Esophagus muscularis mucosa (tissue), 4 donors: ENCODE results near the gene TBC1D16. TPM values are rescaled to one million over a fixed set of nuclear protein-coding genes. Genes with fewer than 3 reads are reported as not detected.

Experiments used
- DNase-seq: peaks from one replicate; pipeline ENCODE4 v3.0.0-alpha.2; 2017; ENCODE audit errors: extremely low spot score
- H3K27ac ChIP-seq, 4 donors: fragments of 200-600 bp; sonication (generic); replicated peaks in 1 of 4; 1 replicate in 3 of 4; 2 replicates in 1 of 4; pipeline ENCODE4 v1.5.1; 2016 to 2019; ENCODE audit warnings: mild to moderate bottlenecking in 1 of 4
- H3K27me3 ChIP-seq, 4 donors: fragments of 200-600 bp; sonication (generic); one replicate each; pipeline versions ENCODE4 v1.5.1 to v1.6.0; 2016 to 2019
- H3K36me3 ChIP-seq, 4 donors: fragments of 200-600 bp; sonication (generic); one replicate each; pipeline ENCODE4 v1.5.1; 2016 to 2019
- H3K4me1 ChIP-seq, 4 donors: fragments of 200-600 bp; sonication (generic); one replicate each; pipeline ENCODE4 v1.5.1; 2016 to 2019
- H3K4me3 ChIP-seq, 4 donors: fragments of 200-600 bp; sonication (generic); 1 replicate in 2 of 4; 2 replicates in 2 of 4; pipeline ENCODE4 v1.5.1; 2016 to 2019; ENCODE audit warnings: mild to moderate bottlenecking in 4 of 4, moderate library complexity in 1 of 4
- H3K9me3 ChIP-seq, 4 donors: fragments of 200-600 bp; sonication (generic); 1 replicate in 3 of 4; 2 replicates in 1 of 4; pipeline ENCODE4 v1.5.1; 2016 to 2019
- CTCF ChIP-seq, 3 experiments: fragments of 200-600 bp in 2 of 3; fragments of 450-650 bp in 1 of 3; sonication (generic) in 2 of 3; IDR thresholded peaks; one replicate each; pipeline ENCODE4 v1.5.1; 2017 to 2019; ENCODE audit warnings: antibody characterized with exemption in 3 of 3, mild to moderate bottlenecking in 2 of 3, moderate library complexity in 1 of 3
- EP300 ChIP-seq: sonication (generic); formaldehyde crosslinking; IDR thresholded peaks from one replicate; pipeline ENCODE4 v1.6.1; 2017; ENCODE audit warnings: antibody characterized with exemption
- POLR2A ChIP-seq: fragments of 450-650 bp; IDR thresholded peaks from one replicate; pipeline ENCODE4 v1.6.1; 2017; ENCODE audit warnings: antibody characterized with exemption, moderate library complexity, mild to moderate bottlenecking, low read depth
- POLR2AphosphoS5 ChIP-seq, 2 donors: sonication (generic); formaldehyde crosslinking; IDR thresholded peaks; one replicate each; pipeline ENCODE4 v1.6.1; 2017; ENCODE audit warnings: antibody characterized with exemption in 2 of 2
- WGBS: methylation state at CpG from one replicate; pipeline ENCODE4 v1.1.5; 2018; 5-methylcytosine and 5-hydroxymethylcytosine counted together
- intact Hi-C: fragments of 100-400 bp; cut with DNase I; formaldehyde crosslinking; loops from one replicate; pipeline ENCODE4 v1.15.1; 2023
- total RNA-seq, 4 donors: library from RNA; depleted of rRNA; stranded (reverse); fragments of >200 nt; gene quantifications; one replicate each; pipeline versions ENCODE4 v1.1.0 to v1.2.1, GENCODE V29; 2016

TBC1D16 gene
- total RNA-seq, 4 donors from 2014 or later, result 30.3 to 37.4 (median 33.2) TPM

- DNase-seq, result no peak
- intact Hi-C loops, result no loop called here
- TF ChIP-seq CTCF (IDR thresholded peaks at IDR 0.05) (no peak), POLR2AphosphoS5 (IDR thresholded peaks at IDR 0.05) (no peak), EP300 (no peak), POLR2A (no peak)
- 84% methylated on average over 2 of the region's 3 CpGs for WGBS
- Histone ChIP-seq H3K4me3 (no peak overlapping the region), H3K27ac (no peak overlapping the region), H3K4me1 (peaks cover 8 to 25% (median 19%) of the 10 kb centered on the region in 4 donors), H3K9me3 (no peaks in the 10 kb centered on the region), H3K27me3 (peaks cover 0 to 91% (median 45%) of the 10 kb centered on the region in 4 donors), H3K36me3 (no peaks in the 10 kb centered on the region)
Observed at GRCh38 chr17:79924639-79924976, 111.1 kb downstream of the TBC1D16 start.

DNA sequence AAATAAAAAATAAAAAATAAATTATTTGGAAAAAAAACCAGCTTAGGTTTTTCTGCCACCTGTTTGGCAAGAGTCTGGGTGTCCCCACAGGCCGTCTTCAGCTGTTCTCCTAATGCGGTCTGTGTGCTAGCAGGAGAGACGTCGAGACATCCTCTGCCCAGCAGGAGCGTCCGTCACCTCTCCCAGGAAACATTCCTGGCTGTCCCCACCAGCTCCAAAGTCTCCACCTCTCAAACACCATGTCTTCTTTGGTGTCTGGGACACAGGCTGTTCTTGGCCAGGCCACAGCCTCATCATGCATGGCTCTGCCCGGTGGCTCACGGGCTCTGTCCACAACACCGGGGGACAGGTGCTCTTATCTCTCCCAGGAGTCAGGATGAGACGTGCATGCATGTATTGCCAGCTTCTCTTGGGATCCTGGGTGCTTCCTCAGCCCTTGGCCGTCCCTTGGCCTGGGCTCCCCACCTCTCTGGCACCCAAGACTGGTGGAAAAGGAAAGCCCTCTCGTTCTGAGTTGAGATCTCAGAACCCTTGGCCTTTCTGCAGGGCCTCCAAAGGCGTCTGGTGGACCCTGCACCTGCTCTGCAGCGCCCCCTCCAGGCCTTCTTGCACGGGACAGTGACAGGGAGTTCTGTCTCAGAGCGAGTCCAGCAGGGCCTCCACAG, 111.6 kb downstream of the TBC1D16 start:
- H3K27me3 ChIP-seq, result peaks cover 0 to 91% (median 40%) of the 10 kb centered on the region in 4 donors
- H3K9me3 ChIP-seq, result no peaks in the 10 kb centered on the region
- no peak overlapping the region for H3K4me3 ChIP-seq
- no peak for TF ChIP-seq POLR2A
- TF ChIP-seq EP300, result no peak
- peak in 1 of 3 experiments; percentile 23 for TF ChIP-seq CTCF (IDR thresholded peaks at IDR 0.05)
- TF ChIP-seq POLR2AphosphoS5 (IDR thresholded peaks at IDR 0.05), result no peak
- WGBS, result 71% methylated on average over 12 of the region's 16 CpGs
- intact Hi-C loops, result no loop called here
- H3K4me1 ChIP-seq, result peaks cover 13 to 27% (median 20%) of the 10 kb centered on the region in 4 donors
- H3K36me3 ChIP-seq, result no peaks in the 10 kb centered on the region
- no peak overlapping the region for H3K27ac ChIP-seq
- DNase-seq, result no peak

DNA sequence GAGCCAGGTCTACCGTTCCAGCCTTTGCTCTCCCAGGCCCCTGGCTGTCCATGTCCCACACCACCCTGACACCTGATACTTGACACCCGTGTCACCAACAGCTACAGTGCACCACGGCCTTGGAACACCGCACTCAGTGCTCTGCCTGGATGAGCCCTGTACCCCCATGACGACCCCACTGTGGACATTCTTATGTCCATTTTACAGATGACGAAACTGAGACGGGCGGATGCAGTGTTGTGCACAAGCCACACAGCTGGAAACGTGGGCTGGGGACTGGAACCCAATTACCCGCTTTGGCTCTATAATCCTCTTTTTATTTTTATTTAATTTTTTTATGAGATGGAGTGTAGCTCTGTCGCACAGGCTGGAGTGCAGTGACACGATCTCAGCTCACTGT, 112.9 kb downstream of the TBC1D16 start:
- Histone ChIP-seq H3K36me3 (no peaks in the 10 kb centered on the region), H3K4me3 (no peak overlapping the region), H3K27ac (no peak overlapping the region), H3K9me3 (no peaks in the 10 kb centered on the region), H3K4me1 (peaks cover 19 to 34% (median 27%) of the 10 kb centered on the region in 4 donors), H3K27me3 (peaks cover 0 to 91% (median 30%) of the 10 kb centered on the region in 4 donors)
- DNase-seq, result no peak
- TF ChIP-seq POLR2AphosphoS5 (IDR thresholded peaks at IDR 0.05) (no peak), POLR2A (no peak), CTCF (IDR thresholded peaks at IDR 0.05) (no peak)
- intact Hi-C loops, result no loop called here
- WGBS, result 80% methylated on average over 11 of the region's 12 CpGs

DNA sequence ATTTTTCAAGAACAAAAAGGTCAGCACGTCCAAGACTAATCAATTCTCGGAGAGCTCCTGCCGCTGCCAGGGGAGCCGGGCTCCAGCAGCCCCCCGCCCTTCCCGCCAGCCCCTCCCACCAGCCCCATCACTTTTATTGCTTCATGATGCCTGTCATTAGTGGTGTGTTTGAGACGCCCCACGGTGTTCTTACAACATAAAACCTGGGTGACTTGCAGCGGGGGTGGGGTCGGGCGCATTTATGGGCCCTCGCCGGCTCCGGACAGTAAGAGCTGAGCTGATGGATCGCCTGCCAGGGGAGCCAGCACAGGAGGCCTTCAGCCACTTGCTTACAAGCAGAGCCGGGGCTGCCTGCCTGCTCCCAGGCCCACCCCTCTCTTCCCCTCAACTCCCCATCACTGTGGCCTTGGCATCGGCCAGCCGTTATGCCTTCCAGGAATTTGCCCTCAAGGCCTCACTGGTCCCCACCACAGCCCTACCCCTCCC, 113.5 kb downstream of the TBC1D16 start:
- DNase-seq, result no peak
- Histone ChIP-seq H3K9me3 (no peaks in the 10 kb centered on the region), H3K36me3 (no peaks in the 10 kb centered on the region), H3K4me1 (peaks cover 19 to 34% (median 27%) of the 10 kb centered on the region in 4 donors), H3K27me3 (peaks cover 0 to 90% (median 27%) of the 10 kb centered on the region in 4 donors), H3K4me3 (no peak overlapping the region), H3K27ac (no peak overlapping the region)
- WGBS, result 29% methylated on average over 11 of the region's 18 CpGs
- intact Hi-C loops, result no loop called here
- TF ChIP-seq POLR2A (no peak), CTCF (IDR thresholded peaks at IDR 0.05) (no peak), POLR2AphosphoS5 (IDR thresholded peaks at IDR 0.05) (no peak), EP300 (no peak)
